ENCODE data around the gene THSD7A.

- no peak for TF ChIP-seq CTCF (IDR thresholded peaks at IDR 0.05)
- TF ChIP-seq ZFX (IDR thresholded peaks at IDR 0.05; ENCODE audit: borderline replicate concordance) = no peak
Measured at GRCh38 chr7:11648101-11648500, 183.9 kb downstream of the THSD7A start.

Measured in 22Rv1 (cell line).